Cerebellar cortex (tissue), 1 donor: Measurements from ENCODE around the gene VSTM4.

Experiments used
- DNase-seq: peaks from one replicate; pipeline ENCODE4 v3.0.0-alpha.2; 2015; ENCODE audit warnings: low spot score

Gene VSTM4

GRCh38 chr10:49070701-49071100 lies 44.6 kb downstream of the VSTM4 start:
- DNase-seq = no peak

- no peak for DNase-seq
Measured at GRCh38 chr10:49068672-49069217, 46.6 kb downstream of the VSTM4 start.

GRCh38 chr10:49068209-49068608 lies 47.1 kb downstream of the VSTM4 start:
- DNase-seq = no peak

- no peak for DNase-seq
Measured at GRCh38 chr10:49066944-49067730, 48.2 kb downstream of the VSTM4 start.

- no peak for DNase-seq
Measured at GRCh38 chr10:49062229-49062628, 53.1 kb downstream of the VSTM4 start.

- DNase-seq = no peak
Measured at GRCh38 chr10:49061667-49062066, 53.7 kb downstream of the VSTM4 start.

- no peak for DNase-seq
Measured at GRCh38 chr10:49058463-49059255, 56.7 kb downstream of the VSTM4 start.

GRCh38 chr10:49057231-49057880 lies 58.0 kb downstream of the VSTM4 start:
- no peak for DNase-seq

GRCh38 chr10:49056356-49056755 lies 59.0 kb downstream of the VSTM4 start:
- DNase-seq = no peak

- peak; percentile 49 for DNase-seq
Measured at GRCh38 chr10:49055221-49055849, 60.0 kb downstream of the VSTM4 start.

- no peak for DNase-seq
Measured at GRCh38 chr10:49054753-49055152, 60.6 kb downstream of the VSTM4 start.

- DNase-seq = no peak
Measured at GRCh38 chr10:49053998-49054692, 61.2 kb downstream of the VSTM4 start.

- DNase-seq = no peak
Measured at GRCh38 chr10:49053053-49053997, 62.0 kb downstream of the VSTM4 start.

- DNase-seq = no peak
Measured at GRCh38 chr10:49052069-49052468, 63.3 kb downstream of the VSTM4 start.

- no peak for DNase-seq
Measured at GRCh38 chr10:49050906-49051305, 64.4 kb downstream of the VSTM4 start.

- DNase-seq = no peak
Measured at GRCh38 chr10:49050366-49050765, 65.0 kb downstream of the VSTM4 start.

- DNase-seq = no peak
Measured at GRCh38 chr10:49049660-49050059, 65.7 kb downstream of the VSTM4 start.

- DNase-seq = no peak
Measured at GRCh38 chr10:49047128-49047639, 68.1 kb downstream of the VSTM4 start.

- DNase-seq = no peak
Measured at GRCh38 chr10:49044293-49045193, 70.8 kb downstream of the VSTM4 start.
